IMR-90 (cell line): ENCODE data around the gene RIPK4.

Experiments
- BHLHE40 ChIP-seq: fragments of 150-350 bp; IDR thresholded peaks from 2 replicates; pipeline ENCODE4 v1.6.1; 2016; ENCODE audit warnings: mild to moderate bottlenecking, low read depth, low read length
- FOS ChIP-seq: fragments of 150-350 bp; IDR thresholded peaks from 2 replicates; pipeline ENCODE4 v1.6.1; 2016; ENCODE audit warnings: low read depth, low read length
- MAFK ChIP-seq: IDR thresholded peaks from 2 replicates; pipeline ENCODE4 v1.6.1; 2012; ENCODE audit warnings: low read depth, low read length, improper control_type of control experiment
- MAZ ChIP-seq: IDR thresholded peaks from 2 replicates; pipeline ENCODE4 v1.6.1; 2012; ENCODE audit warnings: low read depth, mild to moderate bottlenecking, low read length, improper control_type of control experiment, moderate library complexity, borderline replicate concordance
- MXI1 ChIP-seq: IDR thresholded peaks from 2 replicates; pipeline ENCODE4 v1.6.1; 2012; ENCODE audit warnings: low read depth, mild to moderate bottlenecking, low read length, moderate library complexity, borderline replicate concordance
- POLR2A ChIP-seq: IDR thresholded peaks from 2 replicates; pipeline ENCODE4 v1.6.1; 2012; ENCODE audit warnings: mild to moderate bottlenecking, low read depth, low read length
- RAD21 ChIP-seq: IDR thresholded peaks from 2 replicates; pipeline ENCODE4 v1.6.1; 2012; ENCODE audit warnings: low read length, improper control_type of control experiment
- RCOR1 ChIP-seq: IDR thresholded peaks from 2 replicates; pipeline ENCODE4 v1.6.1; 2012; ENCODE audit warnings: mild to moderate bottlenecking, low read length, improper control_type of control experiment; ENCODE audit not compliant: insufficient replicate concordance
- RFX5 ChIP-seq: IDR thresholded peaks from 2 replicates; pipeline ENCODE4 v1.8.0; 2012; ENCODE audit warnings: low read depth, mild to moderate bottlenecking, low read length, moderate library complexity
- SMC3 ChIP-seq: fragments of 150-350 bp; IDR thresholded peaks from 2 replicates; pipeline ENCODE4 v1.6.1; 2016; ENCODE audit warnings: low read depth, mild to moderate bottlenecking, antibody characterized with exemption, low read length, moderate library complexity
- TF ChIP-seq, protein P1 (sequence below): conservative IDR thresholded peaks from 2 replicates; pipeline ENCODE4 v1.5.1; 2012; ENCODE audit warnings: mild to moderate bottlenecking, low read depth, low read length, improper control_type of control experiment
- TF ChIP-seq, protein P2 (sequence below): fragments of 150-350 bp; IDR thresholded peaks from 2 replicates; pipeline ENCODE4 v1.6.1; 2017; ENCODE audit warnings: mild to moderate bottlenecking, antibody characterized with exemption, low read length, low read depth
- TF ChIP-seq, protein P3 (sequence below): fragments of 150-350 bp; IDR thresholded peaks from 2 replicates; pipeline ENCODE4 v1.6.1; 2016; ENCODE audit warnings: low read depth, mild to moderate bottlenecking, low read length, moderate library complexity, borderline replicate concordance

DNA sequence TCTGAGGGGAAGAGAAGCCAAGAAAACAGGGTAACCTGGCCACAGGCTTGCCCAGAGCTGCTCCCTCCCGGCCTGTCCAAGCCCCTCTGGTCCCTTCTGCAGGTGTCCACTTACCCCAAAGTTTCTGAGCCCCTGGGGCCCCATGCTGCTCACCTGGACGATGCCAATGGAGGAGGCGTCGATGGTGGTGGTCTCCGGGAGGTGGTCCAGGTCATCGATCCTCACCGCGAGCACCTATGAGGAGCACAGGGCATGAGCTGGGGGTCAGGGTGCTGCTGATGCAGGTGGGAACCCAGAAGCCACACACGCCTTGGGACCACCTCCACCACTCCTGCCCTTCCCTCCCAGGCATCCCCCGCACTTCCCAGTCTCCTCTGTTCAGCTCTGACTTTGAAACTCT, 37.5 kb upstream of the RIPK4 start:
- TF ChIP-seq, protein P1, sequence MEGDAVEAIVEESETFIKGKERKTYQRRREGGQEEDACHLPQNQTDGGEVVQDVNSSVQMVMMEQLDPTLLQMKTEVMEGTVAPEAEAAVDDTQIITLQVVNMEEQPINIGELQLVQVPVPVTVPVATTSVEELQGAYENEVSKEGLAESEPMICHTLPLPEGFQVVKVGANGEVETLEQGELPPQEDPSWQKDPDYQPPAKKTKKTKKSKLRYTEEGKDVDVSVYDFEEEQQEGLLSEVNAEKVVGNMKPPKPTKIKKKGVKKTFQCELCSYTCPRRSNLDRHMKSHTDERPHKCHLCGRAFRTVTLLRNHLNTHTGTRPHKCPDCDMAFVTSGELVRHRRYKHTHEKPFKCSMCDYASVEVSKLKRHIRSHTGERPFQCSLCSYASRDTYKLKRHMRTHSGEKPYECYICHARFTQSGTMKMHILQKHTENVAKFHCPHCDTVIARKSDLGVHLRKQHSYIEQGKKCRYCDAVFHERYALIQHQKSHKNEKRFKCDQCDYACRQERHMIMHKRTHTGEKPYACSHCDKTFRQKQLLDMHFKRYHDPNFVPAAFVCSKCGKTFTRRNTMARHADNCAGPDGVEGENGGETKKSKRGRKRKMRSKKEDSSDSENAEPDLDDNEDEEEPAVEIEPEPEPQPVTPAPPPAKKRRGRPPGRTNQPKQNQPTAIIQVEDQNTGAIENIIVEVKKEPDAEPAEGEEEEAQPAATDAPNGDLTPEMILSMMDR, result no peak
- TF ChIP-seq POLR2A (no peak), RAD21 (no peak), BHLHE40 (no peak), MXI1 (no peak), SMC3 (no peak), MAFK (no peak), RFX5 (no peak), MAZ (no peak), FOS (no peak), RCOR1 (no peak)
- TF ChIP-seq, protein P2, sequence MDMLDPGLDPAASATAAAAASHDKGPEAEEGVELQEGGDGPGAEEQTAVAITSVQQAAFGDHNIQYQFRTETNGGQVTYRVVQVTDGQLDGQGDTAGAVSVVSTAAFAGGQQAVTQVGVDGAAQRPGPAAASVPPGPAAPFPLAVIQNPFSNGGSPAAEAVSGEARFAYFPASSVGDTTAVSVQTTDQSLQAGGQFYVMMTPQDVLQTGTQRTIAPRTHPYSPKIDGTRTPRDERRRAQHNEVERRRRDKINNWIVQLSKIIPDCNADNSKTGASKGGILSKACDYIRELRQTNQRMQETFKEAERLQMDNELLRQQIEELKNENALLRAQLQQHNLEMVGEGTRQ, result no peak
- TF ChIP-seq, protein P3, sequence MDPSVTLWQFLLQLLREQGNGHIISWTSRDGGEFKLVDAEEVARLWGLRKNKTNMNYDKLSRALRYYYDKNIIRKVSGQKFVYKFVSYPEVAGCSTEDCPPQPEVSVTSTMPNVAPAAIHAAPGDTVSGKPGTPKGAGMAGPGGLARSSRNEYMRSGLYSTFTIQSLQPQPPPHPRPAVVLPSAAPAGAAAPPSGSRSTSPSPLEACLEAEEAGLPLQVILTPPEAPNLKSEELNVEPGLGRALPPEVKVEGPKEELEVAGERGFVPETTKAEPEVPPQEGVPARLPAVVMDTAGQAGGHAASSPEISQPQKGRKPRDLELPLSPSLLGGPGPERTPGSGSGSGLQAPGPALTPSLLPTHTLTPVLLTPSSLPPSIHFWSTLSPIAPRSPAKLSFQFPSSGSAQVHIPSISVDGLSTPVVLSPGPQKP, result no peak
